ENCODE data around the gene HCRT.

HCRT gene

DNA sequence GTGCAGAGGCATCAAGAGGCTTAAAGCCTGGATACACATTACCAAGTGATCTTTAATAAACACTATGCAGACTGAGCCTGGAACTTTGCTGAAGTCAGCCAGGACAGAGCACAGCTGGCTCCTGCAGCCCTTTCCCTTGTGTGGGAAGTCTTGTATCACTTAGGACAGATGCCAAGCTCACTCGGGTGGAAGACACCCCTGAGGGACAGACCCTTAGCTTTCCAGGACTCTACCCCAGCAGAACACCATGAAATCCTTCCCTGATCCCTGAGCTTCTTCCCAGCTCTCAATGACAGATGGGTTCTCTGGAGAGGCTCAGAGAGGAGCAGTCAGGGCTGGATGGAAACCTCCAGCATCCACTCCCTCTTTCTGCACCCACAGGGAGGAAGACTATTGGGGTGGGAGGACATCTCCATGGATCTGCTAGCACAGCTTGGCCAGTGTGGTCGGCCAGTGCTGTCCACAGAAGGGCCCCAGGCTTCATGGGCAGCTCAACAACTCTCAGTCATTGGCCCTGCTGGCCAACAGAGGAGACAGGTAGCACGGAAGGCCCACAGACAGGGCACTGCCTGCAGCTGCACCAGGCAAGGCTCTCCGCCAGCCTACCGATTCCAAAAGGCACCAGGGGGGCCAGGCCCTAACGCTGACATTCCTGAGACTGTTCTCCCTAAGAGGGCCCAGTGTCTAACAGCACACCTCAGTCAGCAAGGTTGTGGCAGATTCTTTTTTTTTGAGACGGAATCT lies 46.3 kb downstream of the HCRT start:
- no peak for DNase-seq (ENCODE audit: low spot score)

DNA sequence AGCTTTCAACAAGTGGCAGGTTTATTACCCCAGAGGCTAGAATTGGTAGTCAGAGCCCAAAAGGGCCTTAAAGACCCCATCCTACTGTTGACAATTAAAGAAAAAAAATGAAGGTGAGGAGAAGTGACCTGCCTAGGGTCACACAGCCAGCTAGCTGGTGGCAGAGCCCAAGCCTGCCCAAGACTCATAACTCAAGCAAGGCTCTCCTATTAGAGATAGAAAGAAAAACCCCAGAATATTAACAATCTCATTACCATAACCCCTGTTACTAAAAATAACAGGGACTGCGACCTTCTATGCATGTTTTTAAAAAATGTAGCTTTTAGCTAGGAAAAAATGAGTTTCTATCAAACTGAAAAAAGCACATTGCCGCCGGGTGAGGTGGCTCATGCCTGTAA lies 48.6 kb downstream of the HCRT start:
- no peak for DNase-seq (ENCODE audit: low spot score)

DNA sequence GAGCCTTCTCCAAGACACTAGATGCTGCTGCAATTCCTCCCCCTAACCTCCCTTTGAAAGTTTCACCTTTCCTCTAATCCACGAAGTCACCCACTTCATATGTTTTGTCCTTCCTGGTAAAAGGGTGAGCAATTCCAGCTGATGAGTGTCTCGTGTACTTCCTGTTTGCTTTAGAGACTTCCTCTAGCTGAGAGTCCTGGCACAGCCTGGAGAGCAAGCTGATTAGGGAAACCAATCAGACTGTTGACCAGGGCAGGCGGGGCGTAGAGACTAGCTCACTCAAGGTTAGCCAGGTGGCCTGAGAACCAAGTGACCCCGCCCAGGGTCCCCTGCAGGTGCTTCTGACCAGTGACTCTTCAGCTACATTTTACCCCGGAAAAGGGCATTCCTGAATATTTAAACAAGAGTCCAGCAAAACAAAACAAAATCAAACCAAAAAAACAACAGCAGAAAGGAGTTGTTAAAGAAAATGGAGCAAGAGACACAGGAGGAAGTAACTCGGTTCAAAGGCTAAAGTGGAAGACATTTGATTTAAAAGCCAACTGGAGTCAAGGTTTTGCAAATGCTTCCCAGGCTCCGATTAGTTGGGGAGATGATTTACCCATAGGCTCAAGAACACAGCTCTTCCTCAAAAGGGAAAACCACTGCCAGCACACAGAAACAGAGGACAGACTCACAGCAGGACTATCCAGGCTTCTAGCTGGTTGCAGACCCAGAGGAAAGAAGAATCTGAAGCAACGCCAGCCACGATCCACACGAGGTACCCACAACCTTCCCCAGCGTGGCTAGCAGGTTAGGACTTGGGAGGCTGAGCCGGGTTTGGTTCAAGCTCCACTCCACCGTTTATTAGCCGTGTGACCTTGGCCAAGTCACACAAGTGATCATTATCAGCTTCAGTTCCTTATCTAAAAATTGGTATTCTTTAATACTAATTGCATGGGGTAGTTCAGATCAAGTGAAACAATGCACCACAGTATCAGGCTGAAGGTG lies 49.3 kb downstream of the HCRT start:
- peak; percentile 71 for DNase-seq (ENCODE audit: low spot score)

DNA sequence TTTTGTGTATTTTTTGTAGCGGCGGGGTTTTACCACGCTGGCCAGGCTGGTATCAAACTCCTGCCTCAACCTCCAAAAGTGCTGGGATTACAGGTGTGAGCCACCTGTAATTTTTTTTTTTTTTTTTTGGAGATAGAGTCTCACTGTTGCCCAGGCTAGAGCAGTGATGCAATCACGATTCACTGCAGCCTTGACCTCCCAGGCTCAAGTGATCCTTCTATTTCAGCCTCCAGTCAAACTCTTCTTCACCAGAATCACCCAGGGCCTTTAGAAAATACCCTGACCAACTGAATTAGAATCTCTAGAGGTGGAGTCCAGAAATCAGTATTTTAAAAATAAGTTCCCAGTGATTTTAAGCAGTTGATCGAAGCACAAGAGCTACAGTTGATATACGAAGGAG lies 50.1 kb downstream of the HCRT start:
- DNase-seq (ENCODE audit: low spot score), result no peak
